HepG2 (cell line): ENCODE data around the gene SLC12A5. TPM values are rescaled to one million over a fixed set of nuclear protein-coding genes. Genes with fewer than 3 reads are reported as not detected.

Source experiments
- ATAC-seq: fragments of 200-7000 bp; cut with Tn5 transposase; 3 replicates; pipeline ENCODE4 v1.9.1; 2020; ENCODE audit warnings: mild to moderate bottlenecking, moderate library complexity
- BruUV-seq: library from RNA; stranded (reverse); fragments of 400-500 nt; replicated peaks from 2 replicates; lab custom pipeline; 2021; lab: Mats Ljungman, UMichigan
- CTCF ChIA-PET: fragments of 300-600 bp; formaldehyde crosslinking; extraction: SDS; loops from one replicate; lab custom pipeline; 2021; ENCODE audit warnings: low total read pairs, inconsistent platforms, low intra/inter-chr PET ratio; lab: Yijun Ruan, JAX
- POLR2A ChIA-PET: fragments of 350-600 bp; sonication (Branson Sonifier 250); formaldehyde crosslinking; loops from one replicate; lab custom pipeline; 2020; ENCODE audit warnings: antibody characterized with exemption, inconsistent platforms; lab: Yijun Ruan, JAX
- DNase-seq: peaks from one replicate; pipeline ENCODE4 v3.0.0-alpha.2; 2015; ENCODE audit warnings: low spot score
- FAIRE-seq: peaks from 3 replicates; lab custom pipeline; 2011; peaks lifted over from hg19 to GRCh38; lab: Jason Lieb, UNC
- H2AFZ ChIP-seq: one replicate; pipeline ENCODE4 v1.6.1; 2011; ENCODE audit warnings: low read length, inconsistent platforms
- H3K27ac ChIP-seq: fragments of 300-600 bp; 3 replicates; pipeline ENCODE4 v1.8.0; 2011; ENCODE audit warnings: mixed run types, mild to moderate bottlenecking, mixed read lengths, low read length, inconsistent platforms; ENCODE audit not compliant: insufficient read depth; ENCODE audit errors: extremely low read length
- H3K27me3 ChIP-seq, 2 experiments: fragments of 200-600 bp in 1 of 2; 2 replicates in 1 of 2; 3 replicates in 1 of 2; pipeline versions ENCODE4 v1.6.0 to v1.8.0; 2011; ENCODE audit warnings: low read length in 2 of 2, mild to moderate bottlenecking in 2 of 2, moderate library complexity in 2 of 2, inconsistent platforms in 1 of 2; ENCODE audit not compliant: insufficient read depth in 2 of 2, control insufficient read depth in 1 of 2
- H3K36me3 ChIP-seq, 2 experiments: fragments of 200-600 bp in 1 of 2; replicated peaks in 1 of 2; 2 replicates in 1 of 2; 3 replicates in 1 of 2; pipeline versions ENCODE4 v1.5.1 to v1.8.0; 2011; ENCODE audit warnings: low read length in 2 of 2, inconsistent platforms in 1 of 2; ENCODE audit not compliant: insufficient read depth in 2 of 2, control insufficient read depth in 1 of 2
- H3K4me1 ChIP-seq: 2 replicates; pipeline ENCODE4 v1.5.1; 2012; ENCODE audit warnings: low read length, inconsistent platforms; ENCODE audit not compliant: insufficient read depth
- H3K4me2 ChIP-seq: 2 replicates; pipeline ENCODE4 v1.6.0; 2011; ENCODE audit warnings: low read depth, low read length, inconsistent platforms
- H3K4me3 ChIP-seq, 3 experiments: fragments of 200-600 bp in 1 of 3; sonication (generic), shearing (Covaris generic) in 1 of 3; replicated peaks in 1 of 3; 2 replicates each; pipeline ENCODE4 v1.5.1; 2011 to 2016; ENCODE audit warnings: low read length in 3 of 3, inconsistent platforms in 2 of 3, low read depth in 2 of 3, mild to moderate bottlenecking in 2 of 3, control low read depth in 1 of 3, mixed read lengths in 1 of 3; ENCODE audit not compliant: insufficient read depth in 1 of 3
- H3K79me2 ChIP-seq: one replicate; pipeline ENCODE4 v1.6.1; 2011; ENCODE audit warnings: low read length, inconsistent platforms; ENCODE audit not compliant: insufficient read depth
- H3K9ac ChIP-seq: 2 replicates; pipeline ENCODE4 v1.6.0; 2011; ENCODE audit warnings: mild to moderate bottlenecking, low read depth, low read length, inconsistent platforms; ENCODE audit not compliant: insufficient read depth
- H3K9me3 ChIP-seq: 2 replicates; pipeline ENCODE4 v1.5.1; 2012; ENCODE audit warnings: mild to moderate bottlenecking, low read length
- H4K20me1 ChIP-seq: 2 replicates; pipeline ENCODE4 v1.6.0; 2011; ENCODE audit warnings: inconsistent platforms, mild to moderate bottlenecking, low read length, moderate library complexity; ENCODE audit not compliant: insufficient read depth
- ATM ChIP-seq: fragments of 450-650 bp; IDR thresholded peaks from 2 replicates; pipeline ENCODE4 v1.7.1; 2017; ENCODE audit warnings: mild to moderate bottlenecking, borderline replicate concordance
- BORCS8-MEF2B ChIP-seq: sonication (generic); formaldehyde crosslinking; IDR thresholded peaks from 2 replicates; pipeline ENCODE4 v1.8.0; 2022; ENCODE audit warnings: mild to moderate bottlenecking, missing genetic modification reagents
- CHD2 ChIP-seq: IDR thresholded peaks from 2 replicates; pipeline ENCODE4 v1.6.1; 2011; ENCODE audit warnings: low read depth, low read length, improper control_type of control experiment
- HNRNPK ChIP-seq: fragments of 200-400 bp; formaldehyde crosslinking; IDR thresholded peaks from 2 replicates; pipeline ENCODE4 v1.6.1; 2018; ENCODE audit warnings: low read length, low read depth, moderate library complexity, mild to moderate bottlenecking; ENCODE audit not compliant: poor library complexity, severe bottlenecking
- ZKSCAN8 ChIP-seq: IDR thresholded peaks from 2 replicates; pipeline ENCODE4 v1.6.1; 2016; ENCODE audit warnings: borderline replicate concordance, missing genetic modification reagents, missing compliant biosample characterization
- ZNF550 ChIP-seq: sonication (generic); formaldehyde crosslinking; IDR thresholded peaks from 2 replicates; pipeline ENCODE4 v1.4.0; 2020; ENCODE audit warnings: mild to moderate bottlenecking, missing genetic modification reagents, borderline replicate concordance
- WGBS: methylation state at CpG from one replicate; pipeline ENCODE4 v1.1.6; 2017; ENCODE audit warnings: low lambda C conversion rate; 5-methylcytosine and 5-hydroxymethylcytosine counted together
- in situ Hi-C: cut with HindIII; loops from 2 replicates; pipeline ENCODE4 v1.10.0; 2017; ENCODE audit warnings: low pct_unique_long_range_greater_than_20kb; ENCODE audit not compliant: extremely low pct_ligation_motif_present
- intact Hi-C: fragments of 100-400 bp; cut with micrococcal nuclease; formaldehyde crosslinking; loops from one replicate; pipeline ENCODE4 v1.10.0; 2022; ENCODE audit not compliant: unreplicated experiment
- polyA plus RNA-seq, 8 experiments: library from polyadenylated mRNA; depleted of rRNA in 3 of 8; stranded (reverse) in 7 of 8; unstranded in 1 of 8; fragments of >200 nt; fragmentation: Illumina TruSeq in 4 of 8; extraction: Trizol in 4 of 8; gene quantifications; 2 replicates each; pipeline versions ENCODE4 v1.2.1 to v1.2.3, GENCODE V29; 2011 to 2016; ENCODE audit warnings: low read depth in 4 of 8, missing spikeins in 1 of 8, mixed read lengths in 1 of 8; ENCODE audit not compliant: insufficient read depth in 1 of 8
- total RNA-seq, 5 experiments: library from RNA; depleted of rRNA; stranded (reverse); fragments of >200 nt; fragmentation: Illumina TruSeq; extraction: Trizol; gene quantifications; 2 replicates each; pipeline ENCODE4 v1.2.3, GENCODE V29; 2016; ENCODE audit warnings: low read depth in 1 of 5
- TF ChIP-seq, protein P1 (sequence below): IDR thresholded peaks from 2 replicates; pipeline ENCODE4 v1.6.1; 2012; ENCODE audit warnings: low read depth, low read length, improper control_type of control experiment

SLC12A5 gene
- total and polyA plus RNA-seq, 2 of the 13 experiments (the other 11 are each of a cell fraction or from before 2014, with no cell fraction given), result 4.3 to 5.4 TPM

DNA sequence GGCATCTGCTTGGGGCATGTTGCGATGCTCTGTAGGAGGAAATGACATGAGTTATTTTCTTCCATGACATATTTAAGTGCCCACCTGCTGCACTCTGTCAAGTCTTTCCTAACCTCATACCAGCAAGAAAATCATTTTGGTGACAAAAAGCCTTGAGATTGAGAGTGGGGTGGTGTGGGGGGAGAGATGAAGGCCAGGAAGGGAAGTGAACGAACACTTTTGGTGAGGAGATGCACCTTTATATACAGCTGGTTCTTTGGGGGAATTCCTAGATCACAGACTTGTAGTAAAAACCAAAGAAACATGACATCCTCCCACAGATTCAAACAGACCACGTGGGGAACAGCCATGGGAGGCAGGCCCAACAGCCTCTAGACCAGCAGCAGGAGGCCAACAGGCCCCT is 34.6 kb downstream of the SLC12A5 start:
- intact Hi-C loops (no loop called here), in situ Hi-C loops (no loop called here)
- H4K20me1 ChIP-seq, result no peaks in the 10 kb centered on the region; the same call in 1 of the 2 replicates
- H3K79me2 ChIP-seq, result no peaks in the 10 kb centered on the region
- no peak overlapping the region for H3K27ac ChIP-seq
- H3K9me3 ChIP-seq, result no peaks in the 10 kb centered on the region
- peaks cover 15% of the 10 kb centered on the region for H3K4me1 ChIP-seq
- peaks cover 61 to 82% of the 10 kb centered on the region in 2 experiments for H3K36me3 ChIP-seq
- ATAC-seq (no peak), FAIRE-seq (no peak), DNase-seq (no peak)
- CTCF ChIA-PET, result no interaction called here
- no peak overlapping the region for H3K4me2 ChIP-seq
- no TSS peak for BruUV-seq
- POLR2A ChIA-PET, result no interaction called here
- TF ChIP-seq, protein P1, sequence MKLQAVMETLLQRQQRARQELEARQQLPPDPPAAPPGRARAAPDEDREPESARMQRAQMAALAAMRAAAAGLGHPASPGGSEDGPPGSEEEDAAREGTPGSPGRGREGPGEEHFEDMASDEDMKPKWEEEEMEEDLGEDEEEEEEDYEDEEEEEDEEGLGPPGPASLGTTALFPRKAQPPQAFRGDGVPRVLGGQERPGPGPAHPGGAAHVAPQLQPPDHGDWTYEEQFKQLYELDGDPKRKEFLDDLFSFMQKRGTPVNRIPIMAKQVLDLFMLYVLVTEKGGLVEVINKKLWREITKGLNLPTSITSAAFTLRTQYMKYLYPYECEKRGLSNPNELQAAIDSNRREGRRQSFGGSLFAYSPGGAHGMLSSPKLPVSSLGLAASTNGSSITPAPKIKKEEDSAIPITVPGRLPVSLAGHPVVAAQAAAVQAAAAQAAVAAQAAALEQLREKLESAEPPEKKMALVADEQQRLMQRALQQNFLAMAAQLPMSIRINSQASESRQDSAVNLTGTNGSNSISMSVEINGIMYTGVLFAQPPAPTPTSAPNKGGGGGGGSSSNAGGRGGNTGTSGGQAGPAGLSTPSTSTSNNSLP, result no peak
- TF ChIP-seq ATM, result no peak
- no peak for TF ChIP-seq ZKSCAN8 (CRISPR knock-in tag)
- TF ChIP-seq HNRNPK, result no peak
- H3K9ac ChIP-seq, result no peak overlapping the region
- H2AFZ ChIP-seq, result no peak overlapping the region
- no peak overlapping the region for H3K4me3 ChIP-seq
- WGBS, result 98% methylated on average over 3 of the region's 3 CpGs
- no peaks in the 10 kb centered on the region; a peak in 1 of 5 replicates for H3K27me3 ChIP-seq

DNA sequence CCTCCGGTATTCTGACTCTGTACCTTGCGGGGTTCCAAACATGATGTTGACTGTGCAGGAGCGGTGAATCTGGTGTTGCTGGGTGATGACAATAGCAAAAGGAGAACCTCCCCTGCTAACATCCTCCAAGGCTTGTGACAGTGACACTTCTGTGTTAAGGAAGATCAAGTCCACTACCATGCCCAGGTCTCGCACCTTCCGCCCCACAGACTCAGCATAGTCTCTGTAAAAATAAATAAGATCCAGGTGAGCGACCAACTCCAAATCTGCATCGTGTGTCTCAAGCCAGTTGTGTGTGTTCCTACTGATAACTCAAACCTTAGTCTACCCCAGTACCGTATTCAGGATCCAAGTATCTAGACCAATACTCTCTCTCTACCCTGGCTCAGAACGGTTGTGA is 36.0 kb downstream of the SLC12A5 start:
- DNase-seq (no peak), ATAC-seq (no peak), FAIRE-seq (no peak)
- intact Hi-C loops (no loop called here), in situ Hi-C loops (no loop called here)
- ChIA-PET CTCF (no interaction called here), POLR2A (no interaction called here)
- H3K79me2 ChIP-seq, result no peaks in the 10 kb centered on the region
- H3K4me2 ChIP-seq, result no peak overlapping the region
- H4K20me1 ChIP-seq, result no peaks in the 10 kb centered on the region; the same call in 1 of the 2 replicates
- no TSS peak for BruUV-seq
- H3K27ac ChIP-seq, result no peak overlapping the region
- no peak overlapping the region for H3K4me3 ChIP-seq
- peaks cover 62 to 93% of the 10 kb centered on the region in 2 experiments for H3K36me3 ChIP-seq
- no peaks in the 10 kb centered on the region; a peak in 1 of 5 replicates for H3K27me3 ChIP-seq
- TF ChIP-seq ZNF550 (CRISPR knock-in tag) (no peak), BORCS8-MEF2B (no peak), CHD2 (no peak)
- TF ChIP-seq, all 625 proteins: peak for 0
- no peaks in the 10 kb centered on the region for H3K9me3 ChIP-seq
- H2AFZ ChIP-seq, result no peak overlapping the region
- WGBS, result 97% methylated on average over 9 of the region's 9 CpGs
- H3K9ac ChIP-seq, result no peak overlapping the region
- H3K4me1 ChIP-seq, result peaks cover 15% of the 10 kb centered on the region
